Large intestine (tissue), 12 donors: ENCODE results near the gene ADISSP. TPM values are rescaled to one million over a fixed set of nuclear protein-coding genes. Genes with fewer than 3 reads are reported as not detected.

Experiments
- DNase-seq, 2 donors: peaks; one replicate each; pipeline versions ENCODE4 v3.0.0 to v3.0.0-alpha.2; 2013
- H3K27ac ChIP-seq: one replicate; pipeline ENCODE4 v1.5.1; 2013; ENCODE audit warnings: low read length
- H3K27me3 ChIP-seq: 2 replicates; pipeline ENCODE4 v1.6.1; 2013; ENCODE audit warnings: low read length; ENCODE audit not compliant: control insufficient read depth, insufficient read depth
- H3K36me3 ChIP-seq: 2 replicates; pipeline ENCODE4 v1.6.1; 2013; ENCODE audit warnings: low read length; ENCODE audit not compliant: control insufficient read depth, insufficient read depth
- H3K4me1 ChIP-seq: one replicate; pipeline ENCODE4 v1.6.1; 2013; ENCODE audit warnings: low read length; ENCODE audit not compliant: control insufficient read depth, insufficient read depth
- H3K4me3 ChIP-seq: one replicate; pipeline ENCODE4 v1.5.1; 2013; ENCODE audit warnings: low read length
- H3K9me3 ChIP-seq: one replicate; pipeline ENCODE4 v1.6.1; 2013; ENCODE audit warnings: mild to moderate bottlenecking, low read depth, low read length, moderate library complexity; ENCODE audit not compliant: control insufficient read depth
- WGBS: methylation state at CpG from one replicate; pipeline ENCODE4 v1.1.5; 2013; ENCODE audit warnings: low lambda C conversion rate; ENCODE audit not compliant: insufficient coverage; 5-methylcytosine and 5-hydroxymethylcytosine counted together
- long read RNA-seq, 11 donors: transcript quantifications; one replicate each; lab custom pipeline, GENCODE V29; 2026
- polyA plus RNA-seq: library from polyadenylated mRNA; unstranded; fragments of 120-200 nt; gene quantifications from one replicate; pipeline ENCODE4 v1.2.1, GENCODE V29; 2013

ADISSP gene
- 20.5 TPM for polyA plus RNA-seq
- long read RNA-seq, donor 1, transcript C20orf27-202 (6 exons, 1,886 nt): major isoform, 8 of 8 reads
- long read RNA-seq, donor 1, partial matches to known transcripts: 0 of 8 reads
- long read RNA-seq, donor 1, other reads (novel, unspliced or antisense): 0 of 8 reads
- long read RNA-seq, donor 2, transcript C20orf27-202 (6 exons, 1,886 nt): major isoform, 23 of 29 reads
- long read RNA-seq, donor 2, partial matches to known transcripts: 6 of 29 reads
- long read RNA-seq, donor 2, other reads (novel, unspliced or antisense): 0 of 29 reads
- long read RNA-seq, donor 3, transcript C20orf27-202 (6 exons, 1,886 nt): major isoform, 23 of 23 reads
- long read RNA-seq, donor 3, partial matches to known transcripts: 0 of 23 reads
- long read RNA-seq, donor 3, other reads (novel, unspliced or antisense): 0 of 23 reads
- long read RNA-seq, donor 4: 0 reads
- long read RNA-seq, donor 5, transcript C20orf27-202 (6 exons, 1,886 nt): major isoform, 10 of 10 reads
- long read RNA-seq, donor 5, partial matches to known transcripts: 0 of 10 reads
- long read RNA-seq, donor 5, other reads (novel, unspliced or antisense): 0 of 10 reads
- long read RNA-seq, donor 6, transcript C20orf27-202 (6 exons, 1,886 nt): major isoform, 20 of 20 reads
- long read RNA-seq, donor 6, partial matches to known transcripts: 0 of 20 reads
- long read RNA-seq, donor 6, other reads (novel, unspliced or antisense): 0 of 20 reads
- long read RNA-seq, donor 7, transcript C20orf27-202 (6 exons, 1,886 nt): major isoform, 7 of 7 reads
- long read RNA-seq, donor 7, partial matches to known transcripts: 0 of 7 reads
- long read RNA-seq, donor 7, other reads (novel, unspliced or antisense): 0 of 7 reads
- long read RNA-seq, donor 8, transcript C20orf27-202 (6 exons, 1,886 nt): major isoform, 25 of 31 reads
- long read RNA-seq, donor 8, partial matches to known transcripts: 6 of 31 reads
- long read RNA-seq, donor 8, other reads (novel, unspliced or antisense): 0 of 31 reads
- long read RNA-seq, donor 9, transcript C20orf27-202 (6 exons, 1,886 nt): major isoform, 10 of 13 reads
- long read RNA-seq, donor 9, partial matches to known transcripts: 0 of 13 reads
- long read RNA-seq, donor 9, other reads (novel, unspliced or antisense): 0 of 13 reads
- long read RNA-seq, donor 10, transcript C20orf27-202 (6 exons, 1,886 nt): major isoform, 19 of 19 reads
- long read RNA-seq, donor 10, partial matches to known transcripts: 0 of 19 reads
- long read RNA-seq, donor 10, other reads (novel, unspliced or antisense): 0 of 19 reads
- long read RNA-seq, donor 11, transcript C20orf27-202 (6 exons, 1,886 nt): major isoform, 16 of 16 reads
- long read RNA-seq, donor 11, partial matches to known transcripts: 0 of 16 reads
- long read RNA-seq, donor 11, other reads (novel, unspliced or antisense): 0 of 16 reads

DNA sequence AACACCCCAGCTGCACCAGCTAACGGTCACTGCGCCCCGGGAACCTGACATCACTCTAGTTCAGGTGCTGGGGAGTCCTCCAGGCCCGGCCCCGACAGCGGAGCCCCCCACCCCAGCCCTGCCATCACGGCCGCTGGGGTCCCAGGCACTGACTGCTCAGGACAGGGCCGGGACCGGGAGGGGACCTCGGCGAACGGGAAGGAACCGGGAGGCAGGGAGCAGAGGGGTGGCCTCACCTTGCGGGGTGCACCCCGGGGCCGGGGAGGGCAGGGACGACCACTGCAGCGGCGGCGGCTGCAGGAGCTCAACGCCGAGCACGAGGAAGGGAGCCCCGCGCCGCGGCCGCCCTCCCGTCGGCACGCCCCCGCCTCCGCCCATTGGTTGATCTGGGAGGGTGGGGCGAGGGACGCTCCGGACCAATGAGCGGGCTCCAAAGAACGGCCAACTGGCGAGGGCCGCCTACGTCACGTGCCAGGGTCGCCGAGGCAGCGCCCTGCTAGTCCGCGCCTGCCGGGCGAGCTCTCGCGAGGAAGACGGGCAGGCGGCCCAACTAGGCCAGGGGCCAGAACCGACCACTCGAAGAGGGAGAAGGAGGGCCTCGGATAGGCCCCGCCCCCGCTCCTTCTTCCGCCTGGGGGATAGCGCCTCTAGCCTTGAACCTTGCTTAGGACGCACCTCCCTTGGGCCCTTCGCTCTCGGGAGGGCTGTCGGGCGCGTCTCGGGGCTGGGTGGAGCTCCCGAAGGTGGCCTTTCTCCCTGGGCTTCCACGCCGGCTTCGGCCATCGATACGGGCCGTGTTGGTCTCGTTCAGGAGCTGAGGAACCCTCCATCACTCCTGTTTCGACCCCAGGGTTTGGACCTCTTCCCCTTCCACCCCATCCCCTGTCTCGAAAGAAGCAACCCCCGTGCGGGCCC lies at the start of gene ADISSP:
Gene ADISSP (minus strand): TSS at position 327 of the 915 bp plus-strand sequence. CDS start 7,653 bp downstream, outside the sequence.
- Histone ChIP-seq H3K27me3 (no peaks in the 10 kb centered on the region), H3K36me3 (no peaks in the 10 kb centered on the region), H3K4me1 (peaks cover 21% of the 10 kb centered on the region), H3K9me3 (no peaks in the 10 kb centered on the region), H3K27ac (peak within 1 kb of the TSS; percentile 91), H3K4me3 (peak within 1 kb of the TSS; percentile 97)
- WGBS: no CpG with 5 or more reads among the region's 80 CpGs
- DNase-seq: peak; percentile 99

DNA sequence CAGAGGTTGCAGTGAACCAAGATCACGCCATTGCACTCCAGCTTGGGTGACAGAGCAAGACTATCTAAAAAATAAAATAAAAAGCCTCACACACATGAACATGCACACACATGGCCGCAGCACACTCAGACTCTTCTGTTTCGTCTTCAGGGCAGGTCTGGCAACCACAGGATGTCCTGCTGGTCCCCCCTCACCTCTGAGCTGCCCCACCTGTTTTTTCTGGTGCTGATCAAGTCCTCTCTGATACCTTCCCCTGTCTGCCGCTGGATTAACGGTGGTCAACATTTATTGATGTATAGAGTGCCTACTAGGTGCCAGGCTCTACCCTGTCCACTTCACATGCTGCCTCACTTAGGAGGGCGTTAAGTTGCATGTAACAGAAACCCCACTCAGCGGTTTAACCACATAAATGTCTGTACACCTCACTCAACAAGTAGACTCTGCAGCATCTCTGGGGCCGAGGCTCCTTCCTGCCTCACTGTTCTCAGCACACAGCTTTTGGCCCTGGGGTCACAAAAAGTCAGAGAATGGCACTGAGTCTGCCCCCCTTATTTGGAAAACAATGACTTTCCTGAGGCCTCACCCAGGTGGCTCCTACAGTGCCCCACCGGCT lies 48.3 kb upstream of the ADISSP start:
- no peak for DNase-seq
- 100% methylated on average over 1 of the region's 9 CpGs for WGBS
- Histone ChIP-seq H3K4me3 (no peak overlapping the region), H3K27me3 (no peaks in the 10 kb centered on the region), H3K36me3 (no peaks in the 10 kb centered on the region), H3K27ac (no peak overlapping the region), H3K4me1 (peaks cover 49% of the 10 kb centered on the region), H3K9me3 (no peaks in the 10 kb centered on the region)

DNA sequence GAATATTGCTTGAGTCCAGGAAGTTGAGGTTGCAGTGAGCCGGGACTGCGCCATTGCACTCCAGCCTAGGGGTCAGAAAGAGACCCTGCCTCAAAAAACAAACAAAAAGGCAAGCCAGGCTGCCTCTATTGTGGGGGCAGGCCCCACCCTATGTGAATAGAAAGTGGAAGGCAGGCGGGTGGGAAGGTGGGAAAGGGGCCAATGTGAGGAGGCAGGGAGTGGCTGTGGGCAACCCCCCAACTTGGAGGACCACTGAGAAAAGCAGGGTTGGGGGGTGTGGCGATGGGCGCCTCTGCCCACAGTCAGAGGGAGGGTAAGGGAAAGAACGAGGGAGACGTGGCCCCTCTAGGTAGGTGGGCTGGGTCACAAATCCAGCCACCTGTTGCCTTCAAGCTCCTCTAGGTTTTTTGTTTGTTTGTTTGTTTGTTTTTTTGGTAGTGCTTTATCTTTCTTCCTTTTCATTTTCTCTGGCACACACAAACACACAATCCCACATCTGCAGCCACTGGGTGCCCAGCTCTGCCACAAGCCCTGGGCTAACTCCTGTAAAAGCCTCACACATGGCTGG lies 47.5 kb upstream of the ADISSP start:
- no peaks in the 10 kb centered on the region for H3K9me3 ChIP-seq
- H3K27ac ChIP-seq: no peak overlapping the region
- H3K4me3 ChIP-seq: no peak overlapping the region
- no CpG with 5 or more reads among the region's 7 CpGs for WGBS
- H3K36me3 ChIP-seq: no peaks in the 10 kb centered on the region
- DNase-seq: no peak
- no peaks in the 10 kb centered on the region for H3K27me3 ChIP-seq
- peaks cover 49% of the 10 kb centered on the region for H3K4me1 ChIP-seq

DNA sequence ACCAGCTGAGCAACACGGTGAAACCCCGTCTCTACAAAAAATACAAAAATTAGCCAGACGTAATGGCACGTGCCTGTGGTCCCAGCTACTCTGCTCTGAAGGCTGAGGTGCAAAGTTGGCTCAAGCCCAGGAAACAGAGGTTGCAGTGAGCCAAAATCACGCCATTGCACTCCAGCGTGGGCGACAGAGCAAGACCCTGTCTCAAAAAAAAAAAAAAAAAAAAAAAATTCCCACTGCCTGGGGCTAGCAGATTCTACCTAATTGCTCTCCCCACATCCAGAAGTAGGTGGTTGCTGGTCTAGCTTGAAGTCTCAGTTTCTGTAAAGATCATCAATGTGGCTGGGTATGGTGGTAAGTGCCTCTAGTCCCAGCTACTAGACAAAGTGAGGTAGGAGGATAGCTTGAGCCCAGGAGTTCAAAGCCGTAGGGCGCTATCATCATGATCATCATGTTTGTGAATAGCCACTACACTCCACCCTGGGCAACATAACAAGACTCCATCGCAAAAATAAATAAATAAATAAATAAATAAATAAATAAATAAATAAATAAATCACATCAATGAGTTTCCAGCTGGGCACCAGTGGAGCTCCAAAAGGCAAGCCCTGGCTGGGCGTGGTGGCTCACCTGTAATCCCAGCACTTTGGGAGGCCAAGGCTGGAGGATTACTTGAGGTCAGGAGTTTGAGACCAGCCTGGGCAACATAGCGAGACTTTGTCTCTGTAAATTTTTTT lies 46.5 kb upstream of the ADISSP start:
- Histone ChIP-seq H3K9me3 (no peaks in the 10 kb centered on the region), H3K27me3 (no peaks in the 10 kb centered on the region), H3K4me3 (no peak overlapping the region), H3K36me3 (no peaks in the 10 kb centered on the region), H3K27ac (no peak overlapping the region), H3K4me1 (peaks cover 41% of the 10 kb centered on the region)
- DNase-seq: no peak
- no CpG with 5 or more reads among the region's 12 CpGs for WGBS

DNA sequence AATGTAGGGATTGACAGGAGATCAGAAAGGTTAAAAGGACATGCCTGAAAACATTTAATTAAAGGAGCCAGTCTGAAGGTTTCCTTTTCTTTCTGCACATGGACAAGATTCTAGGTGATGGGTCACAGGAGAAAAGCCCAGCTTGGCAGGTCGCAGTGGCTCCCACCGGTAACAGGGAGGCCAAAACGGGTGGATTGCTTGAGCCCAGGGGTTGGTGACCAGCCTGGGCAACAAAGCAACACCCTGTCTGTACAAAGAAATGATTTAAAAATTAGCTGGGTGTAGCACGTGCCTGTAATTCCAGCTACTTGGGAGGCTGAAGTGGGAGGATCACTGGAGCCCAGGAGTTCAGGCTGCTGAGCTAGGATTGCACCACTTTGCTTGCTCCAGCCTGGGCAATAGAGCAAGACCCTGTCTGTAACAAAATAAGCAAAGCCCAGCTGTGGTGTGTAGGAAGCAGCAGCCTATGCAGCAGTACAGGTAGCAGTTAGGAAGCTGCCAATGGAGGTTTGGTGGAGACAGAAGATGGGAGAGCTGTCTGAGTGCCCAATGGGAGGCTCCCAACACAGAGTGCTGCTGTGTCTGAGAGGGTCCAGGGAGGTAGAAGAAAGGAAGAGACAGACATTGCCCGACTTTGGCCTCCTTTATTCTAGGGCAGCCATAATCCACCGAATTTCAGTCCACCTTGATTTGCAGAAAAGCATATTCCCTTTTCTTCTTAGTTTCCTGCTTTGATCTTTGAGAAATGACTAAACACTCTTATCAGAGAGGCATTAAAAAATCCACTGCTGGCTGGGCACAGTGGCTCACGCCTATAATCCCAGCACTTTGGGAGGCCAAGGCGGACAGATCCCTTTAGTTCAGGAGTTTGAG lies 45.7 kb upstream of the ADISSP start:
- DNase-seq: peak in 1 of 2 donors; percentile 31
- no peaks in the 10 kb centered on the region for H3K27me3 ChIP-seq
- H3K4me3 ChIP-seq: no peak overlapping the region
- peaks cover 38% of the 10 kb centered on the region for H3K4me1 ChIP-seq
- peak overlapping the region; percentile 14 for H3K27ac ChIP-seq
- H3K9me3 ChIP-seq: no peaks in the 10 kb centered on the region
- H3K36me3 ChIP-seq: no peaks in the 10 kb centered on the region
- WGBS: no CpG with 5 or more reads among the region's 8 CpGs

DNA sequence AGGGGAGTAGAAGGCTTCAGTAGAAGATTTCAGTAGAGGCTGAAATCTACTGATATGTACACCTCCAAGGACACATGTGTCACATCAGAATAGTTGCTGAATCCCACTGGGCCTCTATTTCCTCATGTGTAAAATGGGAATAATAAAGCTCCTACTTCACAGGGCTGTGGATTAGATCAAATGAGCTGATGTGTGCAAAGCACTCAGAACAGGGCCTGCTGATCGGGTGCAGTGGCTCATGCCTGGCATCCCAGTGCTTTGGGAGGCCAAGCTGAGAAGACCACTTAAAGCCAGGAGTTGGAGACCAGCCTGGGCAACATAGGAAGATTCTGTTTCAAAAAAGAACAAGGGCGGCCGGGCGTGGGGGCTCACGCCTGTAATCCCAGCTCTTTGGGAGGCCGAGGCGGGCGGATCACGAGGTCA lies 44.7 kb upstream of the ADISSP start:
- H3K36me3 ChIP-seq: no peaks in the 10 kb centered on the region
- no peak for DNase-seq
- H3K9me3 ChIP-seq: no peaks in the 10 kb centered on the region
- no peaks in the 10 kb centered on the region for H3K27me3 ChIP-seq
- no CpG with 5 or more reads among the region's 9 CpGs for WGBS
- H3K27ac ChIP-seq: peak overlapping the region; percentile 93
- peaks cover 46% of the 10 kb centered on the region for H3K4me1 ChIP-seq
- no peak overlapping the region for H3K4me3 ChIP-seq

DNA sequence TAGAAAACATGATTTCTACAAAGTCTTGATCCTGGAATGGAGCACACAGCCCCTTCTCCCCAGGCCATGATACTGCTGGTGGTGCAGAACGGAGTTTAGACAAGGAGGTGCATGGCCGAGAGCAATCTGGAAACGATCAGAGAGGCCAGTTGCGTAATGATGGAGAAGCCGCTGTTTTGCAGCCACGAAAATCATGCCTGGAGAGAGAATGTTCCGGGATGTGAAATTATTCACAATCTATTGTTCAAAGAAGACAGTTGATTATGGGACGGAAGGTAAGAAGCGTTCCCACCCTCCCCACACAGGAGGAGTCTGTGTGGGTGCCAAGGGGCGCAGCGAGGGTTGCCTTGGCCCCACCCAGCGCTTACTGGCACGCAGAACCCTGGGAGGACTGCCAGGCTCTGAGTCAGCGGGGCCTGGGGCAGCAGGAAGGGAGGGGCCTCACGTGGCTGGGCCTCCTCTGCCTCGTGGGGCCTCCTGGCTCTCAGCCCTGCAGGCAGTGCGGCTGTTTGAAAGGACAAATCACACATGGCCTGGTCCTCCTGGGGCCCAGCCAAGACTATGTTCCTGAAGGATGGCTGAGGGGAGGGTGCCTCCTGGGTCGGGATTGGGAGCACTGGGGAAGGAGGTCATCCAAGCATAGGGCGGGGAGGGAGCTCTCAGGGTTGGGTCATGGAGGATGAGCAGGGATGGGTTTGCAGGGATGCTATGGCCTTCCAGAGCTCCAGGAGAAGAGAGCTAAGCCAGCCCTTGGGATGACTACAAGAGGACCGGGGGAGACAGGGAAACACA lies 44.1 kb upstream of the ADISSP start:
- Histone ChIP-seq H3K9me3 (no peaks in the 10 kb centered on the region), H3K4me1 (peaks cover 52% of the 10 kb centered on the region)

More for the DNA sequence above, 44.1 kb upstream of the ADISSP start:
- Histone ChIP-seq H3K27ac (peak overlapping the region; percentile 93), H3K4me3 (peak overlapping the region; percentile 32), H3K36me3 (no peaks in the 10 kb centered on the region), H3K27me3 (no peaks in the 10 kb centered on the region)
- 100% methylated on average over 1 of the region's 20 CpGs for WGBS
- peak; percentile 98 to 99 for DNase-seq
